ENCODE data around the gene CCT8.

Gene CCT8

GRCh38 chr21:29056005-29056404 lies 17.4 kb downstream of the CCT8 start:
- no peaks in the 10 kb centered on the region for H3K9me3 ChIP-seq (ENCODE audit: insufficient read depth, low read length)
- no peaks in the 10 kb centered on the region for H3K9me2 ChIP-seq (replicated peaks; ENCODE audit: insufficient read depth, low read length)
- peaks cover 61% of the 10 kb centered on the region for H3F3A ChIP-seq (ENCODE audit: insufficient read depth)
- H4K20me1 ChIP-seq (ENCODE audit: low read depth, low read length), result peaks cover 7% of the 10 kb centered on the region; the same call in 1 of the 2 replicates
- H3K4me3 ChIP-seq (ENCODE audit: insufficient read depth, low read length, poor library complexity, severe bottlenecking), result no peak overlapping the region
- TF ChIP-seq CTCF (IDR thresholded peaks at IDR 0.05; ENCODE audit: insufficient read depth, low read length, poor library complexity, severe bottlenecking) (no peak), EZH2phosphoT487 (conservative IDR thresholded peaks at IDR 0.05; ENCODE audit: low read length) (no peak)
- no peak overlapping the region for H3K9ac ChIP-seq (ENCODE audit: low read length)
- no peak overlapping the region for H3K27ac ChIP-seq (ENCODE audit: low read depth, low read length)
- no peaks in the 10 kb centered on the region for H3K27me3 ChIP-seq (ENCODE audit: low read length)
- no peak overlapping the region for H2AFZ ChIP-seq (ENCODE audit: low read depth, low read length, severe bottlenecking)
- no peak overlapping the region for H3K4me2 ChIP-seq (ENCODE audit: low read depth, low read length, poor library complexity, severe bottlenecking)
- H3K79me2 ChIP-seq (ENCODE audit: insufficient read depth, low read length), result peaks cover 6% of the 10 kb centered on the region; the same call in 1 of the 2 replicates
- H3K36me3 ChIP-seq (ENCODE audit: low read length), result peaks cover 40% of the 10 kb centered on the region

DNA sequence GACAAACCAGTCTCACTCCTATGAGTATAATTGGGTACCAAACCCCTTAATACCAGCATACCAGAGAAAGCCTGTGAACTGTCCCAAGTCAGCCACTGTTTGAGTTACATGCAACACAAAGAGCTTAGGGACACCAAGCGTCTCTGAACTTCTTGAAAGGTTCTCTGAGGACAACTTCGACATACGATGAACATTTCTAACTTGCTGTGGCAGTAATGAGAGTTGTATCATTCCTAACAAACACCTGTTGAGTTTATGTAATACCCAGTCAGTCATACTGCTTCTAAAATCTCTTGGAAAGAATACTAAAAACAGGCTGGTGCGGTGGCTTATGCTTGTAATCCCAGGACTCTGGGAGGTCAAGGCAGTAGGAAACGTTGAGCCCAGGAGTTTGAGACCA lies 18.4 kb downstream of the CCT8 start:
- no peaks in the 10 kb centered on the region for H3K9me3 ChIP-seq (ENCODE audit: insufficient read depth, low read length)
- no peak overlapping the region for H3K9ac ChIP-seq (ENCODE audit: low read length)
- no peaks in the 10 kb centered on the region; the same call in 1 of the 2 replicates for H4K20me1 ChIP-seq (ENCODE audit: low read depth, low read length)
- H3K4me2 ChIP-seq (ENCODE audit: low read depth, low read length, poor library complexity, severe bottlenecking), result no peak overlapping the region
- H3K36me3 ChIP-seq (ENCODE audit: low read length), result peaks cover 34% of the 10 kb centered on the region
- TF ChIP-seq CTCF (IDR thresholded peaks at IDR 0.05; ENCODE audit: insufficient read depth, low read length, poor library complexity, severe bottlenecking), result no peak
- 0 out of 2 replicates have a peak, but pooled peaks cover 6% of the 10 kb centered on the region for H3K79me2 ChIP-seq (ENCODE audit: insufficient read depth, low read length)
- H3K27me3 ChIP-seq (ENCODE audit: low read length), result no peaks in the 10 kb centered on the region
- H3K9me2 ChIP-seq (replicated peaks; ENCODE audit: insufficient read depth, low read length), result no peaks in the 10 kb centered on the region
- no peak overlapping the region for H3K4me3 ChIP-seq (ENCODE audit: insufficient read depth, low read length, poor library complexity, severe bottlenecking)
- H2AFZ ChIP-seq (ENCODE audit: low read depth, low read length, severe bottlenecking), result no peak overlapping the region
- H3F3A ChIP-seq (ENCODE audit: insufficient read depth), result peaks cover 52% of the 10 kb centered on the region
- H3K27ac ChIP-seq (ENCODE audit: low read depth, low read length), result no peak overlapping the region

DNA sequence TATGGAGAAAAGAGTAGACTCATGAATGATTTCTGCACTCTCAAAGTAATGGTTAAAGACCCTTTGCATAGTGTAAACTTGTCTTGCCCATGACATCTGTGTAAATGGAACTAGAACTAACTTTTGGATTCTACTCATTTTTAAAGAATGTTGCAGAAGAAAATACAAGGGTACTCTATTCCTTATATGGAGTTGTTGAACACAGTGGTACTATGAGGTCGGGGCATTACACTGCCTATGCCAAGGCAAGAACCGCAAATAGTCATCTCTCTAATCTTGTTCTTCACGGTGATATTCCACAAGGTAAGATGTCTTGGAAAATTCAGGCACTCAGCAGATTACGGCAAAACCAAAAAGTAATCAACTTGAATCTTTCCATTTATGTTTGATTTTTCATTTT lies 19.8 kb downstream of the CCT8 start:
- H4K20me1 ChIP-seq (ENCODE audit: low read depth, low read length), result no peaks in the 10 kb centered on the region
- H3K79me2 ChIP-seq (ENCODE audit: insufficient read depth, low read length), result no peaks in the 10 kb centered on the region
- H3K27ac ChIP-seq (ENCODE audit: low read depth, low read length), result peak overlapping the region; percentile 32
- H2AFZ ChIP-seq (ENCODE audit: low read depth, low read length, severe bottlenecking), result no peak overlapping the region
- H3K9ac ChIP-seq (ENCODE audit: low read length), result no peak overlapping the region
- H3K9me2 ChIP-seq (replicated peaks; ENCODE audit: insufficient read depth, low read length), result no peaks in the 10 kb centered on the region
- peaks cover 39% of the 10 kb centered on the region for H3F3A ChIP-seq (ENCODE audit: insufficient read depth)
- no peak overlapping the region for H3K4me3 ChIP-seq (ENCODE audit: insufficient read depth, low read length, poor library complexity, severe bottlenecking)
- H3K4me2 ChIP-seq (ENCODE audit: low read depth, low read length, poor library complexity, severe bottlenecking), result peak overlapping the region; percentile 8
- no peaks in the 10 kb centered on the region for H3K9me3 ChIP-seq (ENCODE audit: insufficient read depth, low read length)
- peaks cover 32% of the 10 kb centered on the region for H3K36me3 ChIP-seq (ENCODE audit: low read length)
- TF ChIP-seq CTCF (IDR thresholded peaks at IDR 0.05; ENCODE audit: insufficient read depth, low read length, poor library complexity, severe bottlenecking), result no peak
- no peak for TF ChIP-seq EZH2phosphoT487 (conservative IDR thresholded peaks at IDR 0.05; ENCODE audit: low read length)
- H3K27me3 ChIP-seq (ENCODE audit: low read length), result no peaks in the 10 kb centered on the region
